HEK293T (cell line): ENCODE data around the gene AQP5.

Source experiments
- CTCF ChIA-PET: fragments of 350-600 bp; formaldehyde crosslinking; extraction: SDS; loops from one replicate; lab custom pipeline; 2021; ENCODE audit warnings: antibody characterized with exemption, inconsistent platforms; lab: Yijun Ruan, JAX
- POLR2A ChIA-PET: fragments of 350-600 bp; formaldehyde crosslinking; extraction: SDS; loops from one replicate; lab custom pipeline; 2020; ENCODE audit warnings: antibody characterized with exemption, inconsistent platforms; lab: Yijun Ruan, JAX
- DNase-seq: peaks from one replicate; pipeline ENCODE4 v3.0.0; 2012; ENCODE audit warnings: mixed read lengths; ENCODE audit errors: extremely low spot score
- ARNT ChIP-seq: fragments of 450-650 bp; IDR thresholded peaks from 2 replicates; pipeline ENCODE4 v1.6.1; 2017; ENCODE audit warnings: mild to moderate bottlenecking
- BHLHE40 ChIP-seq: fragments of 450-650 bp; IDR thresholded peaks from 2 replicates; pipeline ENCODE4 v1.6.1; 2016; ENCODE audit warnings: mild to moderate bottlenecking, moderate library complexity, borderline replicate concordance
- CTBP1 ChIP-seq: fragments of 450-650 bp; IDR thresholded peaks from 2 replicates; pipeline ENCODE4 v1.6.1; 2016; ENCODE audit warnings: borderline replicate concordance
- ELF4 ChIP-seq: fragments of 450-650 bp; IDR thresholded peaks from 2 replicates; pipeline ENCODE4 v1.6.1; 2017; ENCODE audit warnings: antibody characterized with exemption
- FOXA1 ChIP-seq: fragments of 450-650 bp; IDR thresholded peaks from 2 replicates; pipeline ENCODE4 v1.6.1; 2016; ENCODE audit warnings: mild to moderate bottlenecking
- FOXK2 ChIP-seq: fragments of 450-650 bp; IDR thresholded peaks from 2 replicates; pipeline ENCODE4 v1.6.1; 2016; ENCODE audit warnings: mild to moderate bottlenecking
- FOXM1 ChIP-seq: fragments of 450-650 bp; IDR thresholded peaks from 2 replicates; pipeline ENCODE4 v1.6.1; 2017; ENCODE audit warnings: mild to moderate bottlenecking, borderline replicate concordance
- HDGF ChIP-seq: fragments of 450-650 bp; IDR thresholded peaks from 2 replicates; pipeline ENCODE4 v1.6.1; 2017; ENCODE audit warnings: antibody characterized with exemption, borderline replicate concordance
- L3MBTL2 ChIP-seq: fragments of 450-650 bp; conservative IDR thresholded peaks from 2 replicates; pipeline ENCODE4 v1.6.1; 2016; ENCODE audit warnings: mild to moderate bottlenecking
- LEF1 ChIP-seq: fragments of 450-650 bp; IDR thresholded peaks from 2 replicates; pipeline ENCODE4 v1.6.1; 2017; ENCODE audit warnings: mild to moderate bottlenecking, borderline replicate concordance
- NFRKB ChIP-seq: fragments of 450-650 bp; IDR thresholded peaks from 2 replicates; pipeline ENCODE4 v1.6.1; 2016; ENCODE audit warnings: mild to moderate bottlenecking, moderate library complexity
- PKNOX1 ChIP-seq: fragments of 450-650 bp; IDR thresholded peaks from 2 replicates; pipeline ENCODE4 v1.6.1; 2016
- SP1 ChIP-seq: fragments of 450-650 bp; IDR thresholded peaks from 2 replicates; pipeline ENCODE4 v1.6.1; 2017
- SUZ12 ChIP-seq: fragments of 450-650 bp; IDR thresholded peaks from 2 replicates; pipeline ENCODE4 v1.6.1; 2016; ENCODE audit warnings: mild to moderate bottlenecking
- TARDBP ChIP-seq: fragments of 450-650 bp; IDR thresholded peaks from 2 replicates; pipeline ENCODE4 v1.6.1; 2016
- ZNF384 ChIP-seq: fragments of 450-650 bp; IDR thresholded peaks from 2 replicates; pipeline ENCODE4 v1.6.1; 2016

Gene AQP5

GRCh38 chr12:49961111-49961922 is at the start of gene AQP5:
Gene AQP5 (plus strand): TSS chr12:49961872. CDS start chr12:49962018, 146 bp downstream.
- no peak for TF ChIP-seq L3MBTL2
- no peak for TF ChIP-seq ELF4
- TF ChIP-seq TARDBP = no peak
- TF ChIP-seq SP1 = no peak
- no peak for TF ChIP-seq FOXK2
- POLR2A ChIA-PET = no interaction called here
- no peak for DNase-seq
- CTCF ChIA-PET = no interaction called here

- ChIA-PET CTCF (interaction anchor here (0.9 kb wide), 1 partner anchor 33 kb away, joined by 3 read pairs; no protein-coding TSS in a partner anchor), POLR2A (interaction anchor here (0.6 kb wide), 1 partner anchor 113 kb away, joined by 3 read pairs; the partner anchor contains the start of gene RACGAP1)
- TF ChIP-seq SUZ12 (no peak), HDGF (no peak), NFRKB (no peak), LEF1 (no peak), ARNT (no peak), TARDBP (no peak), ZNF384 (no peak), ELF4 (no peak), PKNOX1 (no peak), L3MBTL2 (no peak), FOXA1 (no peak), FOXK2 (no peak)
- no peak for DNase-seq
These were observed 49.1 kb upstream of the AQP5 start for GRCh38 chr12:49912345-49913255.

GRCh38 chr12:49916129-49916919 is 45.3 kb upstream of the AQP5 start:
- ChIA-PET CTCF (no interaction called here), POLR2A (no interaction called here)
- DNase-seq = no peak

GRCh38 chr12:49917166-49917787 is 44.4 kb upstream of the AQP5 start:
- DNase-seq = no peak
- TF ChIP-seq ZNF384 (no peak), LEF1 (no peak), PKNOX1 (no peak), BHLHE40 (no peak), NFRKB (no peak), FOXM1 (no peak), TARDBP (no peak), ARNT (no peak), FOXA1 (no peak), ELF4 (no peak), SP1 (no peak), SUZ12 (no peak), FOXK2 (no peak), L3MBTL2 (no peak), HDGF (no peak), CTBP1 (no peak)
- ChIA-PET POLR2A (no interaction called here), CTCF (interaction anchor here (0.6 to 0.9 kb wide), 3 partner anchors 23 to 61 kb away, joined by 3 to 7 read pairs (median 3); no protein-coding TSS in a partner anchor)

More at GRCh38 chr12:49916129-49916919, 45.3 kb upstream of the AQP5 start:
- no peak for TF ChIP-seq LEF1
- TF ChIP-seq ZNF384 = no peak
- TF ChIP-seq NFRKB = no peak
- no peak for TF ChIP-seq BHLHE40
- no peak for TF ChIP-seq CTBP1
- no peak for TF ChIP-seq L3MBTL2
- TF ChIP-seq HDGF = no peak
- no peak for TF ChIP-seq ARNT
- TF ChIP-seq PKNOX1 = no peak
- no peak for TF ChIP-seq SUZ12
- TF ChIP-seq FOXK2 = no peak
- no peak for TF ChIP-seq FOXM1
- TF ChIP-seq ELF4 = no peak
- no peak for TF ChIP-seq FOXA1
- no peak for TF ChIP-seq TARDBP
- TF ChIP-seq SP1 = no peak
